ENCODE measurements around the gene CA14.
A peak's percentile ranks its signal among the peaks of the same experiment; 100 is the strongest.
"Not testable (repeated sequence)": the region's sequence is repeated elsewhere in the genome, so short reads cannot be mapped to it uniquely, and the experiment has no call there.

CA14 gene

GRCh38 chr1:150280138-150280707, 22.6 kb downstream of the CA14 start:
- Mint-ChIP-seq H3K4me1 (ENCODE audit: low read depth) (peaks cover 45% of the 10 kb centered on the region), H3K36me3 (ENCODE audit: low read depth) (peaks cover 35% of the 10 kb centered on the region), H3K4me3 (no peak overlapping the region), H3K27ac (no peak overlapping the region), H3K27me3 (peaks cover 49% of the 10 kb centered on the region), H3K9me3 (no peaks in the 10 kb centered on the region)
- intact Hi-C loops (cut with micrococcal nuclease) = loop anchor here (5.0 kb wide), 1 partner anchor 42 kb away; the partner anchor contains the start of gene PRPF3

- intact Hi-C loops (cut with micrococcal nuclease) = loop anchor here (1.0 to 5.0 kb wide), 2 partner anchors 25 to 41 kb away; partner anchors contain the start of gene PRPF3
- Mint-ChIP-seq H3K36me3 (ENCODE audit: low read depth) (peaks cover 27% of the 10 kb centered on the region), H3K4me1 (ENCODE audit: low read depth) (peaks cover 42% of the 10 kb centered on the region), H3K4me3 (peak overlapping the region; percentile 71), H3K9me3 (no peaks in the 10 kb centered on the region), H3K27me3 (peaks cover 53% of the 10 kb centered on the region), H3K27ac (peak overlapping the region; percentile 61)
Observed at GRCh38 chr1:150281221-150281757, 23.7 kb downstream of the CA14 start.

GRCh38 chr1:150281758-150282557, 24.4 kb downstream of the CA14 start, which contains the start of gene CIART:
Gene CIART (plus strand): TSS chr1:150282554. CDS start chr1:150283268, 714 bp downstream.
- peak within 1 kb of the TSS; percentile 71 for H3K4me3 Mint-ChIP-seq
- peaks cover 58% of the 10 kb centered on the region for H3K27me3 Mint-ChIP-seq
- H3K4me1 Mint-ChIP-seq (ENCODE audit: low read depth) = peaks cover 40% of the 10 kb centered on the region
- H3K27ac Mint-ChIP-seq = peak within 1 kb of the TSS; percentile 61
- H3K9me3 Mint-ChIP-seq = no peaks in the 10 kb centered on the region
- H3K36me3 Mint-ChIP-seq (ENCODE audit: low read depth) = peaks cover 20% of the 10 kb centered on the region
- intact Hi-C loops (cut with micrococcal nuclease) = loop anchor here (1.0 to 5.0 kb wide), 2 partner anchors 26 to 40 kb away; partner anchors contain the start of gene PRPF3

GRCh38 chr1:150282558-150282958, 25.0 kb downstream of the CA14 start:
- Mint-ChIP-seq H3K27ac (peak overlapping the region; percentile 61), H3K4me3 (peak overlapping the region; percentile 71), H3K9me3 (no peaks in the 10 kb centered on the region), H3K36me3 (ENCODE audit: low read depth) (peaks cover 17% of the 10 kb centered on the region), H3K4me1 (ENCODE audit: low read depth) (peaks cover 40% of the 10 kb centered on the region), H3K27me3 (peaks cover 62% of the 10 kb centered on the region)
- intact Hi-C loops (cut with micrococcal nuclease) = loop anchor here (5.0 kb wide), 1 partner anchor 40 kb away; the partner anchor contains the start of gene PRPF3

GRCh38 chr1:150283260-150283659, 25.7 kb downstream of the CA14 start:
- peaks cover 38% of the 10 kb centered on the region for H3K4me1 Mint-ChIP-seq (ENCODE audit: low read depth)
- no peaks in the 10 kb centered on the region for H3K9me3 Mint-ChIP-seq
- H3K4me3 Mint-ChIP-seq = no peak overlapping the region
- intact Hi-C loops (cut with micrococcal nuclease) = loop anchor here (5.0 kb wide), 1 partner anchor 39 kb away; the partner anchor contains the start of gene PRPF3
- no peak overlapping the region for H3K27ac Mint-ChIP-seq
- peaks cover 63% of the 10 kb centered on the region for H3K27me3 Mint-ChIP-seq
- peaks cover 17% of the 10 kb centered on the region for H3K36me3 Mint-ChIP-seq (ENCODE audit: low read depth)

GRCh38 chr1:150288382-150288781, 30.8 kb downstream of the CA14 start:
- Mint-ChIP-seq H3K27ac (no peak overlapping the region), H3K4me1 (ENCODE audit: low read depth) (peaks cover 6% of the 10 kb centered on the region), H3K36me3 (ENCODE audit: low read depth) (no peaks in the 10 kb centered on the region), H3K4me3 (no peak overlapping the region), H3K27me3 (peaks cover 36% of the 10 kb centered on the region), H3K9me3 (no peaks in the 10 kb centered on the region)
- intact Hi-C loops (cut with micrococcal nuclease) = no loop called here

- H3K9me3 Mint-ChIP-seq = no peaks in the 10 kb centered on the region
- H3K4me1 Mint-ChIP-seq (ENCODE audit: low read depth) = peaks cover 8% of the 10 kb centered on the region
- H3K36me3 Mint-ChIP-seq (ENCODE audit: low read depth) = peaks cover 4% of the 10 kb centered on the region
- no peak overlapping the region for H3K4me3 Mint-ChIP-seq
- intact Hi-C loops (cut with micrococcal nuclease) = no loop called here
- H3K27ac Mint-ChIP-seq = no peak overlapping the region
- H3K27me3 Mint-ChIP-seq = peaks cover 33% of the 10 kb centered on the region
Observed at GRCh38 chr1:150288822-150289221, 31.2 kb downstream of the CA14 start.

- Mint-ChIP-seq H3K4me1 (ENCODE audit: low read depth) (peaks cover 28% of the 10 kb centered on the region), H3K4me3 (peak within 1 kb of the TSS; percentile 87), H3K9me3 (no peaks in the 10 kb centered on the region), H3K27me3 (peaks cover 4% of the 10 kb centered on the region), H3K27ac (peak within 1 kb of the TSS; percentile 95), H3K36me3 (ENCODE audit: low read depth) (peaks cover 51% of the 10 kb centered on the region)
- intact Hi-C loops (cut with micrococcal nuclease) = no loop called here
Observed at GRCh38 chr1:150293433-150294253, 36.1 kb downstream of the CA14 start, which contains the start of gene MRPS21. Gene MRPS21 (plus strand): TSS chr1:150293861. CDS start chr1:150294367, 506 bp downstream.

GRCh38 chr1:150295476-150295875, 37.9 kb downstream of the CA14 start:
- intact Hi-C loops (cut with micrococcal nuclease) = no loop called here
- peaks cover 28% of the 10 kb centered on the region for H3K4me1 Mint-ChIP-seq (ENCODE audit: low read depth)
- H3K9me3 Mint-ChIP-seq = no peaks in the 10 kb centered on the region
- no peak overlapping the region for H3K4me3 Mint-ChIP-seq
- peaks cover 69% of the 10 kb centered on the region for H3K36me3 Mint-ChIP-seq (ENCODE audit: low read depth)
- no peaks in the 10 kb centered on the region for H3K27me3 Mint-ChIP-seq
- no peak overlapping the region for H3K27ac Mint-ChIP-seq

GRCh38 chr1:150299716-150300115, 42.1 kb downstream of the CA14 start:
- H3K36me3 Mint-ChIP-seq (ENCODE audit: low read depth) = peaks cover 99% of the 10 kb centered on the region
- no peak overlapping the region for H3K4me3 Mint-ChIP-seq
- H3K27me3 Mint-ChIP-seq = no peaks in the 10 kb centered on the region
- H3K27ac Mint-ChIP-seq = no peak overlapping the region
- H3K4me1 Mint-ChIP-seq (ENCODE audit: low read depth) = peaks cover 25% of the 10 kb centered on the region
- H3K9me3 Mint-ChIP-seq = no peaks in the 10 kb centered on the region
- intact Hi-C loops (cut with micrococcal nuclease) = no loop called here

GRCh38 chr1:150302338-150302737, 44.8 kb downstream of the CA14 start:
- no peaks in the 10 kb centered on the region for H3K27me3 Mint-ChIP-seq
- H3K27ac Mint-ChIP-seq = no peak overlapping the region
- peaks cover 9% of the 10 kb centered on the region for H3K4me1 Mint-ChIP-seq (ENCODE audit: low read depth)
- H3K4me3 Mint-ChIP-seq = no peak overlapping the region
- H3K36me3 Mint-ChIP-seq (ENCODE audit: low read depth) = peaks cover 100% of the 10 kb centered on the region
- intact Hi-C loops (cut with micrococcal nuclease) = no loop called here
- H3K9me3 Mint-ChIP-seq = no peaks in the 10 kb centered on the region

GRCh38 chr1:150302902-150303301, 45.3 kb downstream of the CA14 start:
- no peaks in the 10 kb centered on the region for H3K27me3 Mint-ChIP-seq
- intact Hi-C loops (cut with micrococcal nuclease) = no loop called here
- H3K4me3 Mint-ChIP-seq = no peak overlapping the region
- H3K9me3 Mint-ChIP-seq = no peaks in the 10 kb centered on the region
- H3K27ac Mint-ChIP-seq = no peak overlapping the region
- peaks cover 9% of the 10 kb centered on the region for H3K4me1 Mint-ChIP-seq (ENCODE audit: low read depth)
- H3K36me3 Mint-ChIP-seq (ENCODE audit: low read depth) = peaks cover 100% of the 10 kb centered on the region

- peaks cover 61% of the 10 kb centered on the region for H3K36me3 Mint-ChIP-seq (ENCODE audit: low read depth)
- H3K27me3 Mint-ChIP-seq; H3K4me1 Mint-ChIP-seq (ENCODE audit: low read depth); H3K9me3 Mint-ChIP-seq; H3K4me3 Mint-ChIP-seq; H3K27ac Mint-ChIP-seq; intact Hi-C loops (cut with micrococcal nuclease): not testable (repeated sequence)
Observed at GRCh38 chr1:150308585-150308984, 51.0 kb downstream of the CA14 start.

Data from dendritic cell treated with granulocyte-macrophage colony-stimulating factor and Interleukin-4, amounts not matched to agents 40 ng/mL and 50 ng/mL, for 4 days (primary cell).